Measurements from ENCODE around the gene BCDIN3D. TPM values are rescaled to one million over a fixed set of nuclear protein-coding genes. Genes with fewer than 3 reads are reported as not detected.
"Not testable (repeated sequence)": the region's sequence is repeated elsewhere in the genome, so short reads cannot be mapped to it uniquely, and the experiment has no call there.

The BCDIN3D gene
- total and polyA plus RNA-seq, 2 donors, result 5.2 to 7.0 TPM

GRCh38 chr12:49871811-49872251, 28.9 kb upstream of the BCDIN3D start:
- DNase-seq (ENCODE audit: low read depth in 6 of 9, low spot score in 9 of 9); H3K4me3 ChIP-seq (ENCODE audit: low read length in 2 of 2); H3K36me3 ChIP-seq (ENCODE audit: control insufficient read depth in 2 of 2, insufficient read depth in 2 of 2, low read length in 1 of 2); H3K27ac ChIP-seq (ENCODE audit: low read depth in 1 of 2, low read length in 1 of 2); H3K27me3 ChIP-seq (ENCODE audit: control insufficient read depth in 2 of 2, insufficient read depth in 1 of 2, low read length in 1 of 2); H3K9me3 ChIP-seq (ENCODE audit: control insufficient read depth in 2 of 2, insufficient read depth in 1 of 2, low read length in 1 of 2): not testable (repeated sequence)
- WGBS, result 99% methylated on average over 8 of the region's 8 CpGs
- H3K4me1 ChIP-seq (ENCODE audit: control insufficient read depth in 2 of 2, insufficient read depth in 2 of 2, low read length in 2 of 2), result peaks cover 0 to 15% of the 10 kb centered on the region in 2 donors

- WGBS, result 95% methylated on average over 4 of the region's 4 CpGs
- H3K4me3 ChIP-seq (ENCODE audit: low read length in 2 of 2), result no peak overlapping the region
- no peaks in the 10 kb centered on the region for H3K9me3 ChIP-seq (ENCODE audit: control insufficient read depth in 2 of 2, insufficient read depth in 1 of 2, low read length in 1 of 2)
- peaks cover 0 to 6% of the 10 kb centered on the region in 2 donors for H3K27me3 ChIP-seq (ENCODE audit: control insufficient read depth in 2 of 2, insufficient read depth in 1 of 2, low read length in 1 of 2)
- peaks cover 0 to 15% of the 10 kb centered on the region in 2 donors for H3K4me1 ChIP-seq (ENCODE audit: control insufficient read depth in 2 of 2, insufficient read depth in 2 of 2, low read length in 2 of 2)
- H3K27ac ChIP-seq (ENCODE audit: low read depth in 1 of 2, low read length in 1 of 2), result no peak overlapping the region
- no peak for DNase-seq (ENCODE audit: low read depth in 6 of 9, low spot score in 9 of 9)
- no peaks in the 10 kb centered on the region for H3K36me3 ChIP-seq (ENCODE audit: control insufficient read depth in 2 of 2, insufficient read depth in 2 of 2, low read length in 1 of 2)
Measured at GRCh38 chr12:49871263-49871561, 28.3 kb upstream of the BCDIN3D start.

- 98% methylated on average over 11 of the region's 11 CpGs for WGBS
- DNase-seq (ENCODE audit: low read depth in 6 of 9, low spot score in 9 of 9), result no peak
Measured at GRCh38 chr12:49870501-49871262, 27.8 kb upstream of the BCDIN3D start.

GRCh38 chr12:49869816-49870500, 27.1 kb upstream of the BCDIN3D start:
- 94% methylated on average over 14 of the region's 14 CpGs for WGBS
- peaks cover 0 to 9% of the 10 kb centered on the region in 2 donors for H3K27me3 ChIP-seq (ENCODE audit: control insufficient read depth in 2 of 2, insufficient read depth in 1 of 2, low read length in 1 of 2)
- no peak overlapping the region for H3K4me3 ChIP-seq (ENCODE audit: low read length in 2 of 2)
- peak overlapping the region in 1 of 2 donors; percentile 12 for H3K27ac ChIP-seq (ENCODE audit: low read depth in 1 of 2, low read length in 1 of 2)
- no peak for DNase-seq (ENCODE audit: low read depth in 6 of 9, low spot score in 9 of 9)
- H3K36me3 ChIP-seq (ENCODE audit: control insufficient read depth in 2 of 2, insufficient read depth in 2 of 2, low read length in 1 of 2), result no peaks in the 10 kb centered on the region
- H3K9me3 ChIP-seq (ENCODE audit: control insufficient read depth in 2 of 2, insufficient read depth in 1 of 2, low read length in 1 of 2), result no peaks in the 10 kb centered on the region
- H3K4me1 ChIP-seq (ENCODE audit: control insufficient read depth in 2 of 2, insufficient read depth in 2 of 2, low read length in 2 of 2), result peaks cover 0 to 15% of the 10 kb centered on the region in 2 donors

More at GRCh38 chr12:49870501-49871262, 27.8 kb upstream of the BCDIN3D start:
- Histone ChIP-seq H3K36me3 (ENCODE audit: control insufficient read depth in 2 of 2, insufficient read depth in 2 of 2, low read length in 1 of 2) (no peaks in the 10 kb centered on the region), H3K27ac (ENCODE audit: low read depth in 1 of 2, low read length in 1 of 2) (no peak overlapping the region), H3K27me3 (ENCODE audit: control insufficient read depth in 2 of 2, insufficient read depth in 1 of 2, low read length in 1 of 2) (peaks cover 0 to 6% of the 10 kb centered on the region in 2 donors), H3K9me3 (ENCODE audit: control insufficient read depth in 2 of 2, insufficient read depth in 1 of 2, low read length in 1 of 2) (no peaks in the 10 kb centered on the region), H3K4me3 (ENCODE audit: low read length in 2 of 2) (no peak overlapping the region), H3K4me1 (ENCODE audit: control insufficient read depth in 2 of 2, insufficient read depth in 2 of 2, low read length in 2 of 2) (peaks cover 0 to 15% of the 10 kb centered on the region in 2 donors)

- WGBS, result 59% methylated on average over 16 of the region's 16 CpGs
- Histone ChIP-seq H3K27ac (ENCODE audit: low read depth in 1 of 2, low read length in 1 of 2) (peak overlapping the region in 1 of 2 donors; percentile 32), H3K9me3 (ENCODE audit: control insufficient read depth in 2 of 2, insufficient read depth in 1 of 2, low read length in 1 of 2) (no peaks in the 10 kb centered on the region), H3K27me3 (ENCODE audit: control insufficient read depth in 2 of 2, insufficient read depth in 1 of 2, low read length in 1 of 2) (peaks cover 0 to 9% of the 10 kb centered on the region in 2 donors), H3K36me3 (ENCODE audit: control insufficient read depth in 2 of 2, insufficient read depth in 2 of 2, low read length in 1 of 2) (no peaks in the 10 kb centered on the region), H3K4me3 (ENCODE audit: low read length in 2 of 2) (no peak overlapping the region), H3K4me1 (ENCODE audit: control insufficient read depth in 2 of 2, insufficient read depth in 2 of 2, low read length in 2 of 2) (peaks cover 0 to 15% of the 10 kb centered on the region in 2 donors)
- peak in 5 of 9 donors; percentile 6 to 30 (median 8) for DNase-seq (ENCODE audit: low read depth in 6 of 9, low spot score in 9 of 9)
Measured at GRCh38 chr12:49868952-49869815, 26.3 kb upstream of the BCDIN3D start.

- WGBS, result 95% methylated on average over 16 of the region's 16 CpGs
- no peaks in the 10 kb centered on the region for H3K9me3 ChIP-seq (ENCODE audit: control insufficient read depth in 2 of 2, insufficient read depth in 1 of 2, low read length in 1 of 2)
- H3K27ac ChIP-seq (ENCODE audit: low read depth in 1 of 2, low read length in 1 of 2), result peak overlapping the region in 1 of 2 donors; percentile 32
- DNase-seq (ENCODE audit: low read depth in 6 of 9, low spot score in 9 of 9), result no peak
- no peaks in the 10 kb centered on the region for H3K36me3 ChIP-seq (ENCODE audit: control insufficient read depth in 2 of 2, insufficient read depth in 2 of 2, low read length in 1 of 2)
- peaks cover 0 to 7% of the 10 kb centered on the region in 2 donors for H3K27me3 ChIP-seq (ENCODE audit: control insufficient read depth in 2 of 2, insufficient read depth in 1 of 2, low read length in 1 of 2)
- peaks cover 0 to 15% of the 10 kb centered on the region in 2 donors for H3K4me1 ChIP-seq (ENCODE audit: control insufficient read depth in 2 of 2, insufficient read depth in 2 of 2, low read length in 2 of 2)
- no peak overlapping the region for H3K4me3 ChIP-seq (ENCODE audit: low read length in 2 of 2)
Measured at GRCh38 chr12:49868449-49868848, 25.5 kb upstream of the BCDIN3D start.

- WGBS, result 74% methylated on average over 11 of the region's 11 CpGs
- peaks cover 0 to 15% of the 10 kb centered on the region in 2 donors for H3K4me1 ChIP-seq (ENCODE audit: control insufficient read depth in 2 of 2, insufficient read depth in 2 of 2, low read length in 2 of 2)
- DNase-seq (ENCODE audit: low read depth in 6 of 9, low spot score in 9 of 9), result no peak
Measured at GRCh38 chr12:49867570-49868341, 24.9 kb upstream of the BCDIN3D start.

GRCh38 chr12:49866859-49867569, 24.1 kb upstream of the BCDIN3D start:
- Histone ChIP-seq H3K9me3 (ENCODE audit: control insufficient read depth in 2 of 2, insufficient read depth in 1 of 2, low read length in 1 of 2) (no peaks in the 10 kb centered on the region), H3K27ac (ENCODE audit: low read depth in 1 of 2, low read length in 1 of 2) (no peak overlapping the region), H3K4me3 (ENCODE audit: low read length in 2 of 2) (no peak overlapping the region), H3K36me3 (ENCODE audit: control insufficient read depth in 2 of 2, insufficient read depth in 2 of 2, low read length in 1 of 2) (no peaks in the 10 kb centered on the region), H3K27me3 (ENCODE audit: control insufficient read depth in 2 of 2, insufficient read depth in 1 of 2, low read length in 1 of 2) (peaks cover 0 to 7% of the 10 kb centered on the region in 2 donors), H3K4me1 (ENCODE audit: control insufficient read depth in 2 of 2, insufficient read depth in 2 of 2, low read length in 2 of 2) (peaks cover 0 to 13% of the 10 kb centered on the region in 2 donors)
- 51% methylated on average over 19 of the region's 19 CpGs for WGBS
- DNase-seq (ENCODE audit: low read depth in 6 of 9, low spot score in 9 of 9), result peak; percentile 34 to 75 (median 51)

More at GRCh38 chr12:49867570-49868341, 24.9 kb upstream of the BCDIN3D start:
- Histone ChIP-seq H3K27ac (ENCODE audit: low read depth in 1 of 2, low read length in 1 of 2) (peak overlapping the region in 1 of 2 donors; percentile 1), H3K4me3 (ENCODE audit: low read length in 2 of 2) (no peak overlapping the region), H3K36me3 (ENCODE audit: control insufficient read depth in 2 of 2, insufficient read depth in 2 of 2, low read length in 1 of 2) (no peaks in the 10 kb centered on the region), H3K9me3 (ENCODE audit: control insufficient read depth in 2 of 2, insufficient read depth in 1 of 2, low read length in 1 of 2) (no peaks in the 10 kb centered on the region), H3K27me3 (ENCODE audit: control insufficient read depth in 2 of 2, insufficient read depth in 1 of 2, low read length in 1 of 2) (peaks cover 0 to 7% of the 10 kb centered on the region in 2 donors)

All from thymus (tissue), 11 donors.